Fibroblast of skin of scalp (primary cell): Measurements from ENCODE around the gene SNORC.

Experiments
- DNase-seq: peaks from one replicate; pipeline ENCODE4 v3.0.0-alpha.2; 2013

The SNORC gene

GRCh38 chr2:232883116-232883721 is 13.2 kb downstream of the SNORC start:
- DNase-seq: no peak

GRCh38 chr2:232884001-232884421 is 13.9 kb downstream of the SNORC start:
- no peak for DNase-seq

GRCh38 chr2:232884549-232885263 is 14.6 kb downstream of the SNORC start:
- no peak for DNase-seq

GRCh38 chr2:232885264-232885961 is 15.3 kb downstream of the SNORC start:
- DNase-seq: no peak

GRCh38 chr2:232886176-232886575 is 16.1 kb downstream of the SNORC start:
- no peak for DNase-seq

- DNase-seq: no peak
Observed at GRCh38 chr2:232886632-232887031, 16.6 kb downstream of the SNORC start.

- DNase-seq: no peak
Observed at GRCh38 chr2:232887171-232887850, 17.2 kb downstream of the SNORC start.

GRCh38 chr2:232888099-232888836 is 18.2 kb downstream of the SNORC start:
- DNase-seq: no peak

GRCh38 chr2:232888839-232889529 is 18.9 kb downstream of the SNORC start:
- no peak for DNase-seq

GRCh38 chr2:232889876-232890401 is 19.9 kb downstream of the SNORC start:
- DNase-seq: no peak

- no peak for DNase-seq
Observed at GRCh38 chr2:232890536-232890895, 20.5 kb downstream of the SNORC start.

- DNase-seq: peak; percentile 14
Observed at GRCh38 chr2:232890896-232891601, 21.0 kb downstream of the SNORC start.

GRCh38 chr2:232891621-232892071 is 21.6 kb downstream of the SNORC start:
- DNase-seq: no peak

GRCh38 chr2:232892221-232892620 is 22.2 kb downstream of the SNORC start:
- no peak for DNase-seq

- no peak for DNase-seq
Observed at GRCh38 chr2:232892843-232893242, 22.8 kb downstream of the SNORC start.

GRCh38 chr2:232893834-232894233 is 23.8 kb downstream of the SNORC start:
- DNase-seq: no peak

GRCh38 chr2:232894251-232894650 is 24.2 kb downstream of the SNORC start:
- no peak for DNase-seq

GRCh38 chr2:232894746-232895145 is 24.7 kb downstream of the SNORC start:
- no peak for DNase-seq

- DNase-seq: no peak
Observed at GRCh38 chr2:232896111-232896510, 26.0 kb downstream of the SNORC start.

GRCh38 chr2:232896720-232897597 is 26.9 kb downstream of the SNORC start:
- no peak for DNase-seq
